GM12878 (cell line): Measurements from ENCODE around the gene SHF. TPM values are rescaled to one million over a fixed set of nuclear protein-coding genes. Genes with fewer than 3 reads are reported as not detected.

ENCODE experiments used
- BHLHE40 ChIP-seq, 2 experiments: fragments of 450-650 bp in 1 of 2; IDR thresholded peaks; 2 replicates each; pipeline ENCODE4 v1.6.1; 2011 to 2017; ENCODE audit warnings: low read depth in 2 of 2, borderline replicate concordance in 1 of 2, improper control_type of control experiment in 1 of 2, low read length in 1 of 2, mild to moderate bottlenecking in 1 of 2
- HCFC1 ChIP-seq: fragments of 150-350 bp; IDR thresholded peaks from 2 replicates; pipeline ENCODE4 v1.6.1; 2014; ENCODE audit warnings: low read length
- PBX3 ChIP-seq: IDR thresholded peaks from 2 replicates; pipeline ENCODE4 v1.6.1; 2011; ENCODE audit warnings: mild to moderate bottlenecking, low read depth, low read length, moderate library complexity; ENCODE audit not compliant: insufficient replicate concordance
- TCF7 ChIP-seq: IDR thresholded peaks from 2 replicates; pipeline ENCODE4 v1.6.1; 2014; ENCODE audit warnings: antibody characterized with exemption, borderline replicate concordance
- ZNF687 ChIP-seq: fragments of 450-650 bp; IDR thresholded peaks from 2 replicates; pipeline ENCODE4 v1.6.1; 2017; ENCODE audit warnings: mild to moderate bottlenecking, moderate library complexity
- polyA plus RNA-seq, 11 experiments: library from polyadenylated mRNA; depleted of rRNA in 4 of 11; unstranded in 6 of 11; stranded (reverse) in 5 of 11; fragments of >200 nt; fragmentation: Nextera tagmentation in 4 of 11; fragmentation: Illumina TruSeq in 1 of 11; extraction: Ambion mirVana in 4 of 11; extraction: Trizol in 1 of 11; gene quantifications; 1 replicate in 1 of 11; 2 replicates in 10 of 11; pipeline versions ENCODE4 v1.2.1 to v1.2.3, GENCODE V29; 2011 to 2016; ENCODE audit warnings: inconsistent platforms in 2 of 11, missing spikeins in 2 of 11, low read depth in 1 of 11
- total RNA-seq, 4 experiments: library from RNA; depleted of rRNA in 3 of 4; stranded (reverse); fragments of >200 nt in 3 of 4; fragmentation: Illumina TruSeq in 1 of 4; extraction: Trizol in 1 of 4; gene quantifications; 2 replicates each; pipeline versions ENCODE4 v1.2.1 to v1.2.3, GENCODE V29; 2013 to 2021

Gene SHF
- total and polyA plus RNA-seq, 10 of the 15 experiments (the other 5 are each of a cell fraction or from before 2014, with no cell fraction given) = 0.04 to 5.7 (median 1.0) TPM; not detected in 1

GRCh38 chr15:45199136-45199810 lies 11.5 kb upstream of the SHF start (continued):
- TF ChIP-seq ZNF687 (peak; percentile 74), PBX3 (no peak), HCFC1 (no peak), TCF7 (no peak), BHLHE40 (IDR thresholded peaks at IDR 0.05; ENCODE audit: borderline replicate concordance in 1 of 2, low read depth in 2 of 2, low read length in 1 of 2) (peak in 1 of 2 experiments; percentile 17; a peak in 1 of 4 replicates)
